ENCODE data around the gene CACNA1E.

Gene CACNA1E

GRCh38 chr1:181583598-181583997 is 100.3 kb downstream of the CACNA1E start:
- no peak for DNase-seq (ENCODE audit: low read depth)

- DNase-seq (ENCODE audit: low read depth), result no peak
Observed at GRCh38 chr1:181587870-181588438, 104.6 kb downstream of the CACNA1E start.

- no peak for DNase-seq (ENCODE audit: low read depth)
Observed at GRCh38 chr1:181588631-181589030, 105.3 kb downstream of the CACNA1E start.

- DNase-seq (ENCODE audit: low read depth), result no peak
Observed at GRCh38 chr1:181592255-181592859, 109.0 kb downstream of the CACNA1E start.

GRCh38 chr1:181593042-181593441 is 109.7 kb downstream of the CACNA1E start:
- DNase-seq (ENCODE audit: low read depth), result no peak

GRCh38 chr1:181594553-181594952 is 111.2 kb downstream of the CACNA1E start:
- DNase-seq (ENCODE audit: low read depth), result no peak

- DNase-seq (ENCODE audit: low read depth), result no peak
Observed at GRCh38 chr1:181595234-181595633, 111.9 kb downstream of the CACNA1E start.

- DNase-seq (ENCODE audit: low read depth), result no peak
Observed at GRCh38 chr1:181601186-181601950, 118.1 kb downstream of the CACNA1E start.

GRCh38 chr1:181603735-181604410 is 120.6 kb downstream of the CACNA1E start:
- DNase-seq (ENCODE audit: low read depth), result no peak

- DNase-seq (ENCODE audit: low read depth), result no peak
Observed at GRCh38 chr1:181604482-181605249, 121.3 kb downstream of the CACNA1E start.

GRCh38 chr1:181607524-181607923 is 124.2 kb downstream of the CACNA1E start:
- no peak for DNase-seq (ENCODE audit: low read depth)

- no peak for DNase-seq (ENCODE audit: low read depth)
Observed at GRCh38 chr1:181608386-181608785, 125.1 kb downstream of the CACNA1E start.

GRCh38 chr1:181608948-181609347 is 125.6 kb downstream of the CACNA1E start:
- no peak for DNase-seq (ENCODE audit: low read depth)

GRCh38 chr1:181612100-181612499 is 128.8 kb downstream of the CACNA1E start:
- DNase-seq (ENCODE audit: low read depth), result no peak

GRCh38 chr1:181618559-181618958 is 135.2 kb downstream of the CACNA1E start:
- DNase-seq (ENCODE audit: low read depth), result no peak

- DNase-seq (ENCODE audit: low read depth), result no peak
Observed at GRCh38 chr1:181620183-181620582, 136.9 kb downstream of the CACNA1E start.

GRCh38 chr1:181623850-181624249 is 140.5 kb downstream of the CACNA1E start:
- DNase-seq (ENCODE audit: low read depth), result no peak

- DNase-seq (ENCODE audit: low read depth), result no peak
Observed at GRCh38 chr1:181626279-181626938, 143.1 kb downstream of the CACNA1E start.

GRCh38 chr1:181630398-181630797 is 147.1 kb downstream of the CACNA1E start:
- no peak for DNase-seq (ENCODE audit: low read depth)

GRCh38 chr1:181630838-181631237 is 147.5 kb downstream of the CACNA1E start:
- DNase-seq (ENCODE audit: low read depth), result no peak

GRCh38 chr1:181632492-181632891 is 149.2 kb downstream of the CACNA1E start:
- no peak for DNase-seq (ENCODE audit: low read depth)

GRCh38 chr1:181632960-181633359 is 149.6 kb downstream of the CACNA1E start:
- no peak for DNase-seq (ENCODE audit: low read depth)

Measured in T-helper 22 cell (primary cell).